Subcutaneous adipose tissue (tissue), 4 donors: ENCODE data around the gene EWSR1. TPM values are rescaled to one million over a fixed set of nuclear protein-coding genes. Genes with fewer than 3 reads are reported as not detected.

Experiments used
- CTCF ChIP-seq: fragments of 450-650 bp; IDR thresholded peaks from one replicate; pipeline ENCODE4 v1.5.1; 2016; ENCODE audit warnings: low read depth, mild to moderate bottlenecking, control low read depth, antibody characterized with exemption, moderate library complexity
- total RNA-seq, 4 donors: library from RNA; depleted of rRNA; stranded (reverse); fragments of >200 nt; gene quantifications; one replicate each; pipeline ENCODE4 v1.1.0, GENCODE V29; 2016

EWSR1 gene
- total RNA-seq, 4 donors from 2014 or later: 132 to 179 (median 168) TPM

- no peak for TF ChIP-seq CTCF
These were observed 11.3 kb upstream of the EWSR1 start for GRCh38 chr22:29256606-29257325.

- TF ChIP-seq CTCF: no peak
These were observed 10.3 kb upstream of the EWSR1 start for GRCh38 chr22:29257751-29258181.

- no peak for TF ChIP-seq CTCF
These were observed 9.4 kb upstream of the EWSR1 start for GRCh38 chr22:29258407-29259252.

GRCh38 chr22:29259253-29259899 is 8.7 kb upstream of the EWSR1 start:
- TF ChIP-seq CTCF: no peak

- TF ChIP-seq CTCF: no peak
These were observed 8.0 kb upstream of the EWSR1 start for GRCh38 chr22:29260031-29260560.

- TF ChIP-seq CTCF: no peak
These were observed 7.3 kb upstream of the EWSR1 start for GRCh38 chr22:29260601-29261315.
